ENCODE results near the gene PACSIN2.
"Not testable (repeated sequence)": the region's sequence is repeated elsewhere in the genome, so short reads cannot be mapped to it uniquely, and the experiment has no call there.

PACSIN2 gene

DNA sequence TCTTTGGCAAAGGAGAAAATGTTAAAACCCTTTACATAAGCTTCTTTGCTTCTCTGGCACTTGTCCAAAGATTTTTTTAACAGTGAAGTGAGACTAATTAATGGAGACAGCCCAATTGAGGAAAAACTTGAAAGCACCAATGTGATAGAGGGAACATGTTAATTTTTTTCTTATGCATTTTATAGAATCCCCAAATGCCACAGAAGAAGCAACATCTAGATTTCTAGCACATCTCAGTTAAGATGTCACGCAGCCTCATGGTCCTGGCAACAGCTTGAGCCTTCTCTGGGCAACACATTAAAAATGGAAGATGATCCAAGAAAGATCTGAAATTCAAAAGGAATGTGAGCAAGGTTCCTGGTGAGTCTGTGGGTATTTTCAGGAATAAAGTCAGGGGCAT lies 48.5 kb downstream of the PACSIN2 start:
- no peak for DNase-seq (ENCODE audit: low read depth in 2 of 2)

DNA sequence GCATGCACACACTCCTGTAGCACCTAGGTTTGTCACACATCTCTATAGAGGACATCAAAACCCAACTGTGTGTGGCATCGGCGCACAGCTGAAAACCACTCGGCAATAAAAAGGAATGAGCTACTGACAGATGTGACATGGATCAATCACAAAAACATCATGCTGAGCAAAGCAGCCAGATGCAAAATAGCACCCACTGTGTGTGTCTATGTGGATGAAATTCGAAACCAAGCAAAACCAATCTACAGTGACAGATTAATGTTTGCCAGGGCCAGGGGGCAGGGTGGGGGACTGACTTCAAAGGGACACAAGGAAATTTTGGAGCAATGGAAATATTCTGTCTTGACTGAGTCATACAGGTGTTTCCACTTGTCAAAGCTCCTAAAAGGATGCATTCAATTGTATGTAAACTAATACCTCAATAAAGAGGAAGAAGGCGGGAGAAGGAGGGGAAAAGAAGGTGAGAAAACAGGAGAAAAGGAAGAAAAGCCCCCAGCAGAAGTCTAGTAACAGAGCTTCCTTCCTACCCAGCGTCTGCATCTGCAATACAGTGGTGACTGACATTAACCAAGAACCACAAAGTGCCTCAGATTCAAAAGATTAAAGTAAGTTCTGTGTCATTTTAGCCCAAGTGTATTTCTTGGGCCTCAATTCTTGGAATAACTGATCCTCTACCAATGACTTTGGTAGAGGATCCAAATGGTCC lies 49.8 kb downstream of the PACSIN2 start:
- DNase-seq (ENCODE audit: low read depth in 2 of 2) = peak in 1 of 2 donors; percentile 12

DNA sequence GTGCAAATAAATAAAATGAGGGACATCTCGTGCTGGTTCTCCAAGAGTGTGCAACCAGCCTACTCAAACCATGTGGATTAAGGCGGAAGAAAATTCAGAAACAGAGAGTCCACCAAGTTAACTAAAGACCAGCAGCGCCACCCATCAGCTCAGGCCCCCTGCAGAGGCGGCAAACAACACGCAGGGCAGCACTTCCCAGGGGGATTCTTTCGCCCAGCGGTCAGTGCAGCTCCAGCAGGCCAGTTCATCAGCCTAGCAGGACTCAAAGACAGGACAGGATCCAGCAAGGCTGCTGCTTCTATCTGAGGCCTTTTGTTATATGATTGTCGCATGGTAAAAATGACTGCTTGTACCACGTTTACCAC lies 51.7 kb downstream of the PACSIN2 start:
- DNase-seq (ENCODE audit: low read depth in 2 of 2) = no peak

DNA sequence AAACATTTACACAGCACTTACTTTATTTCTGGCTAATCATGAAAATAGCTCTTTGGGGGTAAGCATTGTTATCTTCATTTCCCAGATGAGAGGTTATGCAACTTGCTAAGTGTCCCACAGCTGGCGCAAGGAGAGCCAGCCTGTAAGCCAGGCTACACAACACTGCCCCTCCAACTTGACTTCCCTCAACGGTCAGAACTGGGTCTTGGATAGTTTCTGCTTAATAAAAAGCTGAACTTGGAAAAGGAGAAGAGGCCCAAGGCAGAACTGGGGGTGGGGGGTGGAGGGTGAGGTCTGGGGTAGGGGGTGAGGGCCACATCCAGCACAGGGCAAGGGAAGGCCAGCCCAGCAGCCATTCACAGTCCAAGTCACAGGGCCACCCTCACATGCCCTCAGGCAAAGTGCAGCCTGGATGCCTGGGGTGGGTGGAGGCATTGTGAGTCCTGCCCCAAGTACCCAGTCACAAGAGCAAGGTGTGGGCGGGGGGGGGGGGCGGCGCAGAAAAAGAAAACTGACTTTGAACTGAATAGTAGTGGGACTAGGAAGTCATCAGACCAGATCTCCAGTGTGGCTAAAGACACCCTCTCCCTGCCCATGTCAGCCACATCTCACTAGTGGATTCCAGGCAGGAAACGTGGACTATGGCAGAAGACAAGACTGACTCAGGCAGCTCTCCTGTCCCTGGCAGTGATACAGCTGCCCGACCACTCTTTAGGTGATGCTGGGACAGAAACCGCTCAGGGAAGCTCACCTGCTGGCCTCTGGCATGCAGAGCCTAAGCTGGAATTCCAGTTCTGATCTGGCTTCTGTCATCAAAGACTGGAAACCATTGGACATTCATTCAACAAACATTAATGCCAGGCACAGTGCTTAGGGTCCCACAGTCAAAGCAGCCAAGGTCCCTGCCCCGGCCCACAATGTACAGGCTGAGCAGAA lies 52.4 kb downstream of the PACSIN2 start:
- no peak for DNase-seq (ENCODE audit: low read depth in 2 of 2)

DNA sequence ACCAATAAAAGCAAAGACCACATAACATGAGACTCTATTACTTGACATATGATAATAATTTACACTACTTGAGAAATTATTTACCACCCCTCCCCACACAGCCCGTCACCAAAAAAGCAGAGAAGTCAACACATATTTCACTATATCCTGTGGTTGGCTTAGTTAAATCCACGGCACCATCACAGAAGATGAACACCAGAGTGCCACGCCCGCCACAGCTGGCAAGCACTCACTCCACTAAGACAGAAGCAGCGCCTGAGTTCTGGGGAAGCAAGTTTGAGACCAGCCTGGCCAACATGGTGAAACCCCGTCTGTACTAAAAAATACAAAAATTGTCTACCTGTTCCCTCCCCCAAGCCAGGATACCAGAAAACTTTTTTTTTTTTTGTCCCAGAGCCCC lies 53.1 kb downstream of the PACSIN2 start:
- DNase-seq (ENCODE audit: low read depth in 2 of 2) = no peak

DNA sequence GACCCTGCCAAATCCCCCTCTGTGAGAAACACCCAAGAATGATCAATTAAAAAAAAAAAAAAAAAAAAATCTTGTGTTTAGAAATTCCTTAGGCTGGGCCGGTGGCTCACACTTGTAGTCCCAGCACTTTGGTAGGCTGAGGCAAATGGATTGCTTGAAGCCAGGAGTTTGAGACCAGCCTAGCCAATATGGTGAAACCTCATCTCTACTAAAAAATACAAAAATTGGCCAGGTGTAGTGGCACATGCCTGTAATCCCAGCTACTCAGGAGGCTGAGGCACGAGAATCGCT lies 53.6 kb downstream of the PACSIN2 start:
- DNase-seq (ENCODE audit: low read depth in 2 of 2) = not testable (repeated sequence)

DNA sequence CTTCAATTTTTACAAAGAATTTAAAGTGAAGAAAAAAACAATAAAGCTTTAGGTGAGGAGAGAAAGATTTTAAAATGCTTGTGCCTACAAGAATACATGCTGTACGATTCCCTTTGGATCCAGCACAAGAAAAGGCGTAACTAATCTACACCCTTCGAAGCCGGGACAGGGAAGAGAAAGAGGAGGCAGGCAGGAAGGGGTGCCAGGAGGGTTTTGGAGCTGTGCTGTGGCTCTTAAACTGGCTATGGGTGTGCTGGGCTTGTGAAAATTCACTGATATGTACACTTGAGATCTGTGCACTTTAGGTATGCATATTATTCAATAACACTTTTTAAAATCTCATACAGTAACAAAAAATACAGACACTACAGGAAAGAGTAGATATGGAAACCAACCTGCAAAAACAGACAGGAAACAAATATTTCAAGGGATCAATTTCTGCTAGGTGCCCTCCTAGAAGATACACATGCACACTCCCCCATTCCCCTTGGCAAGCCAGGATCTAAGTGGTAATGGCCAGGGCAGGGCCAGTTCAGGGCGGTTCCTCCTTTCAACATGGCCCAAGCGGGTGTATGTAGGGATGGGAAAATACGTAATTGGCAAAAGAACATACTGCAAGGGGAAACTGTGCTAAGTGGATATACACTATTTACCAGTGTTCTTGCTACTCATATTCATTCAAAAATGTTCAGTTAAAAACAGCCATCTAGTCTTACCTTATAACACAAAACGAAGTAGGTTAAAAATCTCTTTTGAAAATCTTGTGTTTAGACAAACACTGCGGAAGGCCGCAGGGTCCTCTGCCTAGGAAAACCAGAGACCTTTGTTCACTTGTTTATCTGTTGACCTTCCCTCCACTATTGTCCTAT lies 54.2 kb downstream of the PACSIN2 start:
- no peak for DNase-seq (ENCODE audit: low read depth in 2 of 2)

DNA sequence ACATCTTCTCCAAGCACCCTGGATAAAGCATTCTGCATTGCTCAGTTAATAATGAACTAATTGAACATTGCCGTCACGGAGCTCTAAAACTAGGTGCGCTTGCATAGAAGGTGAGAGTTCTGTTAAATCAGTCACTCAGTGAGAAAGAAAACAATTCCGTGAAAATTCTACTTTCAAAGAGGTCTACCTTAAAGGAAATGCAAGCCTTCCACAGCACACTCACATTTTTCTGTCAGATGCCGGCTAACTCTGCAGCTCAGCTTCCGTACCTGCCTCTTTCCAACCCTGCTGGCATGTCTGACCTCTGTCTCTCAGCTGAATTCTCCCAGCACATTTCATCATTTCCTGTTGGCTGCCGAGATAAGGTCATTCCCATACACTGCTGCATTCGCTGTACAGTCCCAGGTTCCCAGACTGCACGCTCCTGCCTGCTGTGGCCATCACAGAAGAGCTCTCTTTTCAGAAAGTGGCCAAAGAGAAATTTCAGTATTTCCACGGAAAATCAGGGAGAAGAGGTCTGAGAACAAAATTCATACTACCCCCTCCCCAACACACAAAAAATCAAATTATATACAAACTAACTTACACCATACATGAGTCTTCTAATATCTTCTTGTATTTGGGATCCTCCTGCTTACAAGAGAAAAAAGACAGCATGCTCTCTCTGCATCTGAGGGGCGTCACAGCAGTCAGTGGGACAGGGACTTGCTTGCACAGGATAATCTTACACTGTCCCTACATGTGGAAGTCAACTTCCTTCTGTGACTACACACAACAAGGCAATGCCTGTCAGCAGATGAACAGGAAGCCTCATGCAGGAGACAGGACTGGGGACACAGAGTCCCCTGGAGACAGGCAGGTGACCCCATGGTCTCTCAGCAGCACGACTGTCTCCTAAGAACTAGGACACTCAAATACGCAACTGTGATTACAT lies 55.1 kb downstream of the PACSIN2 start:
- no peak for DNase-seq (ENCODE audit: low read depth in 2 of 2)

DNA sequence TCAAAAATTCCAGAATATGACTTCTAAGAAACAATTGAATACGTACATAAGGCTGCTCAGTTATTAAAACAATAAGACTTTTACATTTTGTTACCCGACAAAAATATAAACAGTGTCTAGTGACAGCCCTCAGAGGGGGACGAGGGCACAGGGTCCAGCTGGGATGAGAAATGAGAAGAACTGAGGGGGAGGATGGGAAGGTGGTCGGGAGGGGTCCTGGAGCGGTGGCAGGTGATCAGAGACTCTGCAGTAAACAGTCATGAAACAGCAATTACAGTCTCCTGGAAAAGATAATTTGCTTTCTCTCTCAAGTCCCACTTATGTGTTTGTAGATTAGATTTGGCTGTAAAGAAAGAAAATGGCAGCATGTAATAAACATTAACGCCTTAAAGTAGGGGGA lies 56.0 kb downstream of the PACSIN2 start:
- no peak for DNase-seq (ENCODE audit: low read depth in 2 of 2)

DNA sequence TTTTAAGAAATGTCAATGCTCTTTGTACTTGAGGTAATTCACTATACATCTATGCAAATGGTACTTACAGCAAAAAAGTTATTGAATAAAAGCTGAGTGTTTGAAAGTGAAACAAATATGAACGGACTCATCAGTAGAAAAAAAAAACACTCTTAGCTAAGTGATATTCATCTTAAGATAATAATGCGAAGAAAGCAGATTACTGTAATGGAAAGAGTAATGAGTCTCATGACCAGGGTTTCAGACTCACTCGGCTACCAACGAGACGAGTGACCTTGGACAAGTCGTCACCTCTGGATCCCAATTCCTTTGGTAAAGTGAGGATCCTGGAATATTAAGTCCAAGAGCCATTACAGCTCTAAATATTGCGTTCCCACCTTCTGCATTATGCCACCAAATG lies 57.0 kb downstream of the PACSIN2 start:
- no peak for DNase-seq (ENCODE audit: low read depth in 2 of 2)

DNA sequence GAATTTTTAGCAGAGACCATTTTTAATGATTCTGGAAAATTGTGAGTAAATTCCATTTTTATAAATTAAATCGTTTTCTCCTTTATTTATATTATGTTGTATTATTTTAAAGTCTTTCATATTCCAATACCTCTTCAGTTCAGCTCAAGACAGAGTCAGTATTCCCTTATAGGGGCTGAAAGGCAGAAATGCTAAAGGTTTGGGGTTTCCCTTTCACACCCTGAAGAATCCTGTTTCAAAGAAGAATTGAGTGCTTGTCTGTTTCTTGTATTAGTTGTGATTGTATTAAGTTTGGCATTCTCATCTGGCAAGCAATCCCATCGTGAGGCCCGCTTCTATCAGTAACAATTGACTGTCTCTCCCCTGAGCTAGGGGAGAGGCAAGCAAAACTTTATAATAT lies 57.4 kb downstream of the PACSIN2 start:
- DNase-seq (ENCODE audit: low read depth in 2 of 2) = no peak

DNA sequence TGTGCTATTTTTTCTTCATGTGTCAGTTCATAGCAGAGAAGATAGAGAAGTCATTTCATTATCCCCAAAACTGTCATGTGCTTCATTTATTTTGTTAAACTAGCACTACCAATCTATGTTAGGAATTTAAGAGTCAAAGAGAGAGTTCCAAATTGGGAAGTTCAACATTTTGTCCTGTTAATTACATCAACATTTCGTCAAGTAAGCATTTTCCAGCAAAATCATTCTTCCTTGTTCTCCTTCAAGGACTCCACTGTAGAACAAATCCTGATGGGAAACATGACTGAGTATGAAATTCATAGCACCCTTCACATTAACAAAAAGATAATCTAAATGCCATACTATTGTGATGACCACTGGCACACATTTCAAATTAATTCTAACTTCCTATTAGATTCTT lies 59.1 kb downstream of the PACSIN2 start:
- no peak for DNase-seq (ENCODE audit: low read depth in 2 of 2)

DNA sequence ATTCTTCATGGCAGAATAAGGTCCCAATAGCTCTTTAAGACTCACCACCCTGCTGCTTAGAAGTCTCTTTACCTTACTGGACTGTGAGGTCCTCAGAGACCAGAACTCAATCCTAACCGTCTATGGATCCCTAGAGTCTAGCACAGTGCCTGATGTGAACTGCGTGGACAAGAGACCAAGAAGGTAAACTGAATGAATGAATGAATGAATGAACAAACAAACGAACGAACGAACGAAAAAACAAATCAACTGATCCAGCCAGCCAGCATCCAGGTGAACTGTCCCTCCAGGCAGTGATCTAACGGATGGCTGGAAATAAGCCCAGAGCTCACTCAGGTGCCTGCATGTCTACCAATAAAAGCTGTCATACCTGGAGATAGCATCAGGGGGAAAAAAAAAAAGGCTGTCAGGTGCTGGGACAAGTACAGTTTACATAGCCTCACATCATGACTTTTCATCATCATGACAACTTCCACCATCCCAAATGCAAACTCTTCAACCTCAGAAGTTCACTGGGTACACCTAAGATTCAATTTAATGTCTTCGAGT lies 59.8 kb downstream of the PACSIN2 start:
- DNase-seq (ENCODE audit: low read depth in 2 of 2) = no peak

DNA sequence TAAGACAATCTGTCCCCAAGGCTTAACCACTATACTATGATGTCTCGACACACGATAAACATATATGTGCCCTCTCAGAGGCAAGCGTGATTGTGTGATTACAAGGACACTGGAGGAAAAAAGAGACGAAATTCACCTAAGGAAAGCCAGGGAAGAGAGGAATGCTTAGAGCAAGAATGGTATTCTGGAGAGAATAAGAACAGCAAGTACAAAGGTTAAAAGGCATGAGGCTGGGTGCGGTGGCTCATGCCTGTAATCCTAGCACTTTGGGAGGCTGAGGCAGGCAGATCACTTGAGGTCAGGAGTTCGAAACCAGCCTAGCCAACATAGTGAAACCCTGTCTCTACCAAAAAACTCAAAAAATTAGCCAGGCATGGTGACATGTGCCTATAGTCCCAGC lies 61.2 kb downstream of the PACSIN2 start:
- not testable (repeated sequence) for DNase-seq (ENCODE audit: low read depth in 2 of 2)

DNA sequence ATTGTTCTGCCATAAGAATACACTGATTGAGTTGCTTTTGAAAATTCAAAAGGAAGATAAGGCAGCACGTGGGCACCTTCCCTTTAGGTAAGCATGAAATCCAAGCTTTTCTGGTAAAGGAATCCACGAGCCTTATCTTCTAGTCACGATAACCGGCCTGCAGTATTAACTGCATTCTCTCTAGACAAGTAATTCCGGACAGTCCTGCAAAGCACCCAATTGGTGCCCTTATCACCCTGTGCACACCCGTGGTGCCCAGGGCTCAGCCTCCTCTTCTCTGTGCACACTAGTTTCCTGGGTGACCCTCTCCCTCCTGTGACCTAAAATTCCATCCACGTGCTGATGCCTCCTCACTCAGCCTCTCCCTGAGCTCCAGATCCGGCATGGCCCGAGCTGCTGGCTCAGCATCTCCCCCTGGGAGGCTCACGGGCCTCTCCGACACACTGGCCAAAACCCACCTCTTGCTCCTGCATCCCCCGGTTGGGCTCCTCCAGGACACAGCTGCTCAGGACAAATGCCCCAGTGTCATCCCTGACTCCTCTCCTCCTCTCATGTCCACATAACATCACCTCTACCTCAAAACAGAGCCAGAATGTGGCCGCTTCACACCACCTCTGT lies 63.7 kb downstream of the PACSIN2 start:
- DNase-seq (ENCODE audit: low read depth in 2 of 2) = no peak

DNA sequence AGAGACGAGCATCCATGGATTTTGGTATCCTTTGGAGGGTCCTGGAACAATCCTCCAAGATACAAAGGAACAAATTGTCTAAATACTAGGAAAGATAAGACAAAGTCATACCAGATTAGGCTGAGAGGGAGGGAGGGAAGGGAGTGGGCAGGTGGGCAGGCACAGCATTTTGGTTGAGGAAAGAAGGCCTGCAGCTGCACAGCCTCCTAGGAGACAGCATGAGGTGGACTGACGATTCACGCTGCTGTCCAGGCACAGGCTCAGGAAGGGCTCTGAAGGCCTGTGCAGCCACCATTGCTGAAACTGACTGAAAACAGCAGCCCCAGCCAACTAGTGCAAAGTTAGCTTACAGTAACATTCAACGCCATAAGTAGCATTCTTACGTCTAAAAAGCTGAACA lies 64.7 kb downstream of the PACSIN2 start:
- no peak for DNase-seq (ENCODE audit: low read depth in 2 of 2)

DNA sequence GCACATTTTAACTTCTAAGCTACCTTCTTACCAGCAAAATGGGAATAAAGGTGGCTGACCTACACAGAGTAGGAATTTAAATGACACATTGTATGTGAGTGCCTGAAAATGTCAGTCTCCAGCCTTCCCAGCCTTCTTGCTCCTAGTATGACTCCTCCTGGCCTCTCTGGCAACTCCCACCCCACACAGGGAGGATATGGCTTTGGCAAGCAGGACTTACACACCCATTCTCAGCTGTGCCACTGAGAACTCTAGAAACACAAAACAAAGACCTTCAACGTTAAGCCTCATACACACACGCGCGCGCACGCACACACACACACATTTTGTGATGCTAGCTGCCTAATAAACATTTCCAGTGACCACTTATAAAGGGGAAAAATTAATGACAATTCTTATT lies 65.8 kb downstream of the PACSIN2 start:
- no peak for DNase-seq (ENCODE audit: low read depth in 2 of 2)

DNA sequence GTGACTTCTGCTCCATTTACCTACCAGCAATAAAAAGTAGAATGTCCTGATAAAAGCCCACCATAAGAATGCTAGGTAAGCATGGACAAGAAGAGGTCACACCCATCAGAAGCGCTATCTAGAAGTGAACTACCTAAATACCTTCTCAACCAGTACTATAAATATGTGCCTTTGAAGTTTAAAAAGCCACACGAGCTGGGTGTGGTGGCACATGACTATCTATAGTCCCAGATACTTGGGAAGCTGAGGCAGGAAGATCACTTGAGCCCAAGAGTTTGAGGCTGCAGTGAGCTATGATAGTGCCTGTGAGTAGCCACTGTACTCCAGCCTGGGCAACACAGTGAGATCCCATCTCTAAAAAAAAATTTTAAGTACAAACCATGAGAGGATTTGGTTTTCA lies 66.7 kb downstream of the PACSIN2 start:
- DNase-seq (ENCODE audit: low read depth in 2 of 2) = no peak

DNA sequence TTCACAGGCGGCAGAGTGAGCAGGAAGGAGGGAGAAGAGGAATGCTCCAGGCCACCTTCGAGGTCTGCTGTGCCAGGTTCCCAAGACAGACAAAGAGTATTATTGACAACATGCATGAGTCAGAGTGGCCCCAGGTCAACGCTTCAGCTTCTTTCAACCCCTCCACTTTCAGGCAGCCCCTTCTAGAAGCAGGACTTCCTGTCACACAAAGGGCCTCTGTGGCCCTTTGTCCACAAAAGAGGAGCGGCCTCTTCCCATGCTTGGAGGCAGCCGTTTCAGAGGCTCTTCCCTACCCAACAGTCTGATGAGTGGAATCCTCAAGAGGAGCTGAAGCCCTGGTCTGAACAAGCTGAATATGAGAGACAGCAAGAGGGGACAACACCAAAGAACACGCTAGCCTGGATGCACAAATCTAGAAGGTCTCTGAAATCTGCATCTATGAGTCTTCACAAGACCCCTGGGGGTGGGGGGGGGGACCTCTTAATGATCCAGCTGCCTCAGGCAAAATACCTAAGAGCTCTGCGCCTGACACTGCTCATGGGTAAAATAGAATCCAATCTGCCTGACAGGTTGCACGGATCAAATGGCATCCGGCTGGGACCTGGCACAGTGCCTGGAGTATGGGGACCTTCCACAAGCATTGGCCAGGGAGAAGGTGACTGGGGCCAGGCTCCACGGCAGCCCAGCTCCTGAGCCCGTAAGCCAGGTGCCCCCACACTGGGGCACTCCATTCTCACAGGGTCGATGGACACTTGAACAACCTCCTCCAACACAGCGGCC lies 67.5 kb downstream of the PACSIN2 start:
- no peak for DNase-seq (ENCODE audit: low read depth in 2 of 2)
